ENCODE data around the gene RTEL1. TPM values are rescaled to one million over a fixed set of nuclear protein-coding genes. Genes with fewer than 3 reads are reported as not detected.

Gene RTEL1
- total RNA-seq, 1 experiment from 2014 or later, result 26.1 TPM

GRCh38 chr20:63635431-63636141 is 22.5 kb upstream of the RTEL1 start:
- in situ Hi-C loops (cut with HindIII; ENCODE audit: low pct_unique_long_range_greater_than_20kb, low sequenced_read_pairs) (no loop called here), intact Hi-C loops (cut with micrococcal nuclease; ENCODE audit: unreplicated experiment) (no loop called here)
- DNase-seq (ENCODE audit: low read depth, low spot score) (no peak), ATAC-seq (no peak)
- CTCF ChIA-PET, result no interaction called here
- Histone ChIP-seq H3K27me3 (ENCODE audit: control insufficient read depth, insufficient read depth, low read length) (no peaks in the 10 kb centered on the region), H3K27ac (ENCODE audit: low read length) (no peak overlapping the region), H3K4me1 (ENCODE audit: control insufficient read depth, insufficient read depth, low read length) (no peaks in the 10 kb centered on the region), H3K9me3 (ENCODE audit: control insufficient read depth, insufficient read depth, low read depth, low read length) (no peaks in the 10 kb centered on the region), H3K4me3 (ENCODE audit: low read depth in 2 of 2, low read length in 2 of 2) (no peak overlapping the region), H3K36me3 (ENCODE audit: control insufficient read depth, insufficient read depth, low read length) (no peaks in the 10 kb centered on the region)
- no TSS peak for BruUV-seq (replicated peaks)
- TF ChIP-seq CTCF (IDR thresholded peaks at IDR 0.05), result no peak
- TF ChIP-seq SIN3A (IDR thresholded peaks at IDR 0.05; ENCODE audit: borderline replicate concordance, insufficient read depth, low read depth, low read length), result no peak
- no peak for TF ChIP-seq TCF7L2 (IDR thresholded peaks at IDR 0.05; ENCODE audit: low read depth, low read length)
- no peak for TF ChIP-seq POLR2AphosphoS5 (IDR thresholded peaks at IDR 0.05; ENCODE audit: low read depth, low read length)
- no peak for TF ChIP-seq REST (IDR thresholded peaks at IDR 0.05; ENCODE audit: insufficient read depth in 1 of 2, low read depth in 2 of 2, low read length in 1 of 2)
- POLR2A ChIA-PET, result no interaction called here

- Histone ChIP-seq H3K36me3 (ENCODE audit: control insufficient read depth, insufficient read depth, low read length) (no peaks in the 10 kb centered on the region), H3K4me3 (ENCODE audit: low read depth in 2 of 2, low read length in 2 of 2) (no peak overlapping the region), H3K27ac (ENCODE audit: low read length) (no peak overlapping the region), H3K27me3 (ENCODE audit: control insufficient read depth, insufficient read depth, low read length) (no peaks in the 10 kb centered on the region), H3K9me3 (ENCODE audit: control insufficient read depth, insufficient read depth, low read depth, low read length) (no peaks in the 10 kb centered on the region), H3K4me1 (ENCODE audit: control insufficient read depth, insufficient read depth, low read length) (no peaks in the 10 kb centered on the region)
- in situ Hi-C loops (cut with HindIII; ENCODE audit: low pct_unique_long_range_greater_than_20kb, low sequenced_read_pairs), result no loop called here
- CTCF ChIA-PET, result no interaction called here
- POLR2A ChIA-PET, result interaction anchor here (0.7 kb wide), 1 partner anchor 16 kb away, joined by 5 read pairs; no protein-coding TSS in a partner anchor
- no peak for TF ChIP-seq CTCF (IDR thresholded peaks at IDR 0.05)
- TF ChIP-seq REST (IDR thresholded peaks at IDR 0.05; ENCODE audit: insufficient read depth in 1 of 2, low read depth in 2 of 2, low read length in 1 of 2), result no peak
- TF ChIP-seq TCF7L2 (IDR thresholded peaks at IDR 0.05; ENCODE audit: low read depth, low read length), result no peak
- no peak for TF ChIP-seq SIN3A (IDR thresholded peaks at IDR 0.05; ENCODE audit: borderline replicate concordance, insufficient read depth, low read depth, low read length)
- TF ChIP-seq POLR2AphosphoS5 (IDR thresholded peaks at IDR 0.05; ENCODE audit: low read depth, low read length), result no peak
- no peak for DNase-seq (ENCODE audit: low read depth, low spot score)
- no TSS peak for BruUV-seq (replicated peaks)
- intact Hi-C loops (cut with micrococcal nuclease; ENCODE audit: unreplicated experiment), result no loop called here
- no peak for ATAC-seq
These were observed 21.1 kb upstream of the RTEL1 start for GRCh38 chr20:63636752-63637628.

Data from Panc1 (cell line).